ENCODE measurements around the gene PRSS50.

PRSS50 gene

DNA sequence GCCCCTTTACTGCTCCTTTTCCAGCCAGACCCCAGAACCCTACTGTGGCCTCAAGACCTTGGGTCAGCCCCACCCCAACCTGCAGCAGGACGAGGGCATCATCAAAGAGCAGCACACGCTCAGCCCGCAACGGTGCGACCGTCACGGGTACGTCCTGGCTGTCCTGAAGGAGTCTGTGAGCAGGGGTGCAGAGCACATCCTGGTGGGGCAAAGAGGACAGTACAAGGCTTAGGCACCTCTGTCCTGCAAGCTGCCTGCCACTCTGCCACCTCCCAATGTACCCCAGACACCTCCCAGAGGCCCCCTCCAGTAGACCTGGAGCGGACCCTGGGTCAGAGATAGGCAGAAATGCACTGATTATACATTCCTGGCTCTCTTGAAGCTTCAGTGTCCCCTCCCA, 32.2 kb downstream of the PRSS50 start:
- no peak overlapping the region for H3K4me3 ChIP-seq (ENCODE audit: low read depth, low read length)
- TF ChIP-seq, protein P1, sequence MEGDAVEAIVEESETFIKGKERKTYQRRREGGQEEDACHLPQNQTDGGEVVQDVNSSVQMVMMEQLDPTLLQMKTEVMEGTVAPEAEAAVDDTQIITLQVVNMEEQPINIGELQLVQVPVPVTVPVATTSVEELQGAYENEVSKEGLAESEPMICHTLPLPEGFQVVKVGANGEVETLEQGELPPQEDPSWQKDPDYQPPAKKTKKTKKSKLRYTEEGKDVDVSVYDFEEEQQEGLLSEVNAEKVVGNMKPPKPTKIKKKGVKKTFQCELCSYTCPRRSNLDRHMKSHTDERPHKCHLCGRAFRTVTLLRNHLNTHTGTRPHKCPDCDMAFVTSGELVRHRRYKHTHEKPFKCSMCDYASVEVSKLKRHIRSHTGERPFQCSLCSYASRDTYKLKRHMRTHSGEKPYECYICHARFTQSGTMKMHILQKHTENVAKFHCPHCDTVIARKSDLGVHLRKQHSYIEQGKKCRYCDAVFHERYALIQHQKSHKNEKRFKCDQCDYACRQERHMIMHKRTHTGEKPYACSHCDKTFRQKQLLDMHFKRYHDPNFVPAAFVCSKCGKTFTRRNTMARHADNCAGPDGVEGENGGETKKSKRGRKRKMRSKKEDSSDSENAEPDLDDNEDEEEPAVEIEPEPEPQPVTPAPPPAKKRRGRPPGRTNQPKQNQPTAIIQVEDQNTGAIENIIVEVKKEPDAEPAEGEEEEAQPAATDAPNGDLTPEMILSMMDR (IDR thresholded peaks at IDR 0.05; ENCODE audit: borderline replicate concordance, insufficient read depth, low read depth, low read length), result no peak

DNA sequence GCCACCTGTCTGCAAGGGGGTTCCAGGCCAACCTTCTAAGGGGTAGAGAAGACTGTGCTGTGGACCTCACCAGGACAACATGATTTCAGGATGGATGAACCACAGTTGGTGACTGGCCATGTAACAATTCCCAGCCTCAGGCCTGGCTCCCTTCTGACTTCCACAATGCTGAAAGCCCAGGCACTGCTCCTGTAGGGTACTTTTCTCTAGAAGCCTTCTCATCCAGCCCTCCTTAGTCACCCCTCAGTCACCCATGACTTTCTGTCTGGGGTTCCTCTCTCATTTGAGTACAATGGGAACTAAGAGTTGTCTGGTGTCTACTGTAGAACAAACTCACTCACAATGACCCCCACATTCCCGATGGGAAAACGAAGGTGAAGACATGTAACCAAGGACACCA, 32.8 kb downstream of the PRSS50 start:
- TF ChIP-seq, protein P1 (IDR thresholded peaks at IDR 0.05; ENCODE audit: borderline replicate concordance, insufficient read depth, low read depth, low read length), result no peak
- no peak overlapping the region for H3K4me3 ChIP-seq (ENCODE audit: low read depth, low read length)

- TF ChIP-seq, protein P1 (IDR thresholded peaks at IDR 0.05; ENCODE audit: borderline replicate concordance, insufficient read depth, low read depth, low read length), result no peak
- no peak overlapping the region for H3K4me3 ChIP-seq (ENCODE audit: low read depth, low read length)
Measured at GRCh38 chr3:46682974-46683373, 34.7 kb downstream of the PRSS50 start.

- H3K4me3 ChIP-seq (ENCODE audit: low read depth, low read length), result no peak overlapping the region
- TF ChIP-seq, protein P1 (IDR thresholded peaks at IDR 0.05; ENCODE audit: borderline replicate concordance, insufficient read depth, low read depth, low read length), result no peak
Measured at GRCh38 chr3:46681856-46682540, 35.7 kb downstream of the PRSS50 start.

DNA sequence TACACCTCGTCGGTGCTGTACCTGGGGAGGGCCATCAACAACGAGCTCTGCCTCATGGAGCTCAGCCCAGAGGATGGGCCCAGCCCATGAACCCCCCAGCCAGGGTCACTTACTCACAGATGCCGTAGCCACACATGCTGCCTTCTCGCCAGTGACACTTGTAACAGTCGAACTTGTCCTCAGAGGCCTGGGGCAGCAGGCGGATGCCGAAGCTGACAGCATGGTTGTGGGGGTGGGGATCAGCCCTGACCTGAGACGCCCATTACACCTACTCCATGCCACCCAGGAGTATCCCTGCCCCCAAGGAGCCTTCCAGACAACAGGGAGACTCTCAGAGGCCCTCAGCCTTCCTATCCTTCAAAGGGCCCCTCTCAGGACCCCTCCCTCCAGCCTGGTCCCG, 36.3 kb downstream of the PRSS50 start:
- TF ChIP-seq, protein P1 (IDR thresholded peaks at IDR 0.05; ENCODE audit: borderline replicate concordance, insufficient read depth, low read depth, low read length), result no peak
- no peak overlapping the region for H3K4me3 ChIP-seq (ENCODE audit: low read depth, low read length)

- no peak overlapping the region for H3K4me3 ChIP-seq (ENCODE audit: low read depth, low read length)
- TF ChIP-seq, protein P1 (IDR thresholded peaks at IDR 0.05; ENCODE audit: borderline replicate concordance, insufficient read depth, low read depth, low read length), result no peak
Measured at GRCh38 chr3:46680298-46680826, 37.3 kb downstream of the PRSS50 start.

- TF ChIP-seq, protein P1 (IDR thresholded peaks at IDR 0.05; ENCODE audit: borderline replicate concordance, insufficient read depth, low read depth, low read length), result no peak
- no peak overlapping the region for H3K4me3 ChIP-seq (ENCODE audit: low read depth, low read length)
Measured at GRCh38 chr3:46679681-46680080, 38.0 kb downstream of the PRSS50 start.

All from GM12875 (cell line).